ENCODE data around the gene ASTN2.

Gene ASTN2

DNA sequence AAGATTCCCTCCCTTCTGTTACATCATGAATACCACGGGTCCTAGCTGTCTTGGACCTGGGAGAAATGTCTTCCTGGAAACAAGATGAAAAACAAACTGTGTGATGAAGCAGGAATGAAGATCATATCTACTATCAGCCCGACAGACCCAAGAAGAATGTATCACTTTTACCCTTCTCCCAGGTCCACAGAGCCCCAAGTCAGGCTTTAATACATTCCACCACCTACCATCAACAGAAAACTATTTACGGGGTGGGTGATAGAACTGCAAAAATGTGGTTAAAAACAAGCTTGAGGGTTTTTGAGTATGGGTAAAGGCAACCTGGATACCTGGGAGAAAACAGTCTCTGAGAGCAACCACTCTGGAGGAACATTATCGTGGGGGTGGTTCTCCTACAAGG lies 400.8 kb downstream of the ASTN2 start:
- no peak for DNase-seq (ENCODE audit: low read depth)

DNA sequence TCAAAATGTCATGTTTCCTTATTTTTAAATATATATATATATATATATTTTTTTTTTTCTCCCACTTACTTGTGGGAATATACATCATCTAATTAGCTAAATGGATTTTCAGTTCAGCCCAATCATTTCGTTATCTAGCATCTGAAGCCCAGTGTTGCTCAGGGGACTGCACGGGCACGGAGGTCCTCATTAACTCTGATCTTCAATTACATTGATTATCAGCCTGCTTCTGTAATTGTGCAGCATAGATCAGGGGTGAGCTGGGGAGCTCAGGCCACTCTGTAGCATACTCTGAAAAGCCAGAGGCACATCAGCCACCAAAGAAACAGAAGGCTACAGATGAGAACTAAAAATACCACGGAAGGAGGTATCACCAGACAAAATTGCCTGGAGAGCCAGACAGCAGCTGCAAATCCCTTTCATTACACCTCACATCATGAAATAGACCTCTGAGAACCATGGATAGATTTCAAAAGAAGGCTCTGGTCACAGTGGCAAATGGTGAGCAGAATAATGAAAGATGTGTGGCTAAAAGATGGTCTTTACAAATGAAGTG lies 401.3 kb downstream of the ASTN2 start:
- DNase-seq (ENCODE audit: low read depth) = no peak

DNA sequence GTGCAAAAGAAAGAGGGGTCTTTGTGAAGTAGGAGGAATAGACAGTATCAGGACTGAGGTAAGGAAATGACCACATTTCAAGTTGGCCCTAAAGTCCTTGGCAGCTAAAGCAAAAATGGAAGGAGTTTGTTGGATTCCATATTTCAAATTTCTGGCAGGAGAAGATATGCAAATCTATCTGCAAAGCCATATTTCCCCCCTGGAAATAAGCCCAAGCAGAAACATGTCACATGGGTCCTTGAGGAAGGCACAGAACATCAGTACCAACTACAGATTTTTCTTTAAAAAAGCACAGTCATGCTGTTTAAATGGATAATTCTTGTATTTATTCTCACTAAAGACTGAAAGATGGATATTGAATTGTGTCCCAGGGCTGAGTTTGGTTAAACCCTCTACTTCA lies 404.8 kb downstream of the ASTN2 start:
- no peak for DNase-seq (ENCODE audit: low read depth)

DNA sequence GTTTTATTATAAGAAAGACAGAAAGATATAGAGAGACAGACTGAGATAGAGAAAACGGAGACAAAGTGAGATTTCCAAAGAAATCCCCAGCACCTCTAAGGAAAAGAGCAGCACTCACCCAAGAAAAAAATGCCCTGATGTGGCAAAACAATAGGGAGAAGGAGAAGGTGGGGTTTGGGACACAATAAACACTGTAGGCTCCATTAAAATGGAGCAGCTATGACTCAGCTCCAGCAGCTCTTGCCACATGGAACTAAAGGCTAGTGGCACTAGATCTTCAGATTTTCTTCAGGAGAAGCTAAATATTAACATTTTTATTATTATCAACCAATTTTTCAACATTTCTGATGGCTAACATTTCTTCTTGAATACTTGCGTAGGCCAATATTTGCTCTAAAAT lies 406.0 kb downstream of the ASTN2 start:
- DNase-seq (ENCODE audit: low read depth) = no peak

DNA sequence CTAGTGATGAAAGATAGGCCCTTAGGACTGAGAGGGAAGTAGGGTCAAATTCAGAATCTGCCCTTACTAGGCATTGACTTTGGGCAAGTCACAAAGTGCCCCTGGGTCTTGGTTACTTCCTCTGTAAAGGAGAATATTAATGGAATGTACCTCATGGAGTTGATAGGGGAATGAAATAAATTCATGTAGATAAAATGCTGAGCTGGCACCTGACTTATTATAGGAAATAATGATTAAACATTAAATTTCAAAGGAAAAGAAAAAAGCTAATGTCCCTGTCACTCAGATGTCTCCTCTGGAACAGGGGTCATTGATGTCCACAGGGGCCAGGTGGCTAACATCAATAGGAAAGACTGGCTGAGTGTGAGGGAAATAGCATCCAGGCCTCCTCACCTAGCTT lies 406.4 kb downstream of the ASTN2 start:
- no peak for DNase-seq (ENCODE audit: low read depth)

DNA sequence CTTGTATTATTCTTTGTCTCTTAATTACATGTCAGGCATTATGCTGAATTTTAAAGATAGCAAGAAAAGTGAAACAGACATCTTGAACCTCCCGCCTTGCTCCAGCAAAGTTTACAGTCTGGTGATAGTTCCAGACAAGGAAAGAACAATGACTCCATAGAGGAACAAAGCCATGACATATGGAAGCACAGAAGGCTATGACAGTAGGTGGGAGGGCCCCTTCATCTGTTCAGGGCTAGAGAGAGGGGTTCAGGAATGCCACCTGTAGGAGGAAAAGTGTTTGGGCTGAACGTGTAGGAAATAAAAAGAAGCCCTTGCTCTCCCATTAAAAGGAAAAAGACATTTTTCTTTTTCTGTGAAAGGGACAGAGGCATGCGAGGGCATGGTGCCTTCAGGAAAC lies 412.2 kb downstream of the ASTN2 start:
- no peak for DNase-seq (ENCODE audit: low read depth)

DNA sequence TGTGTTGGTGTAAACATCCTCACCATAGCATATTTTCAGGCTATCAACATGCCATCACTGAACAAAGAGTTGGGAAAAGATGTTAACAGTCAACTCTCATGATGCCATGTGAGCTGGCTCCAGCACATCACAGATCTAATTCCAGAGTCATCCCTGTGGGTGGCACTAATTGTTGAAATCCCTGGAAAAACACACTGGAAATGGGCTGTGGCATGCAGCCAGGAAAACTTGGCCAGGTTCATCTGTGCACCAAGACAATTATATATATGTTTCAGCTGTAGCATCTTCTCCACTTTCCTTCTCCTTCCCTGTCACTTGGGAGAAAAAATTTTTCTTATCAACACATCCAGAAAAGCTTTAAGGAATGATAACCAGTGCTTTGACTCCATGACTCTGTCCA lies 414.0 kb downstream of the ASTN2 start:
- no peak for DNase-seq (ENCODE audit: low read depth)

DNA sequence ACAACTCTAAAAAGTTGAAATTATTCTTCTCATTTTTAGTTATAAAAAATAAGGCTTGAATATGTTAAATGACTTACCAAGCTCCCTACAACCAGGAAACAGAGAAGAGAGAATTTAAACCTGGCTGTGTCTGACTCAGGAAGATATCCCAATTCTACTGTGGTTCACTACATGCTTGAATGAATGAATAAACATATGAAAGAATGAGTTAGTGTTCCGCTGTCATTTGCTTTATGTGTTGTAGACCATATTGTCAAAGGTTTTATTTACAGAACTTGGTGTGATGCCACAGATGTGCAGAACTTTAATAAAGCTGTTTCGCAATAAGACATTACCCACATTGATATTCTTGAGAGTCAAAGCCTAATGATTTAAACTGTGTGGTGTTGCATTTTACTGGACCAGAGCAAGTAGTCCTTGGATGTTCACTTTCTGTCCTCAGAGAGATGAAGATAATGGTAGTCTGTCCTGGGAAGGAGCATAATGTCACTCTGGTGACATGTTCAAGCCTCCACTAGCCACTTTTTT lies 414.6 kb downstream of the ASTN2 start:
- no peak for DNase-seq (ENCODE audit: low read depth)

DNA sequence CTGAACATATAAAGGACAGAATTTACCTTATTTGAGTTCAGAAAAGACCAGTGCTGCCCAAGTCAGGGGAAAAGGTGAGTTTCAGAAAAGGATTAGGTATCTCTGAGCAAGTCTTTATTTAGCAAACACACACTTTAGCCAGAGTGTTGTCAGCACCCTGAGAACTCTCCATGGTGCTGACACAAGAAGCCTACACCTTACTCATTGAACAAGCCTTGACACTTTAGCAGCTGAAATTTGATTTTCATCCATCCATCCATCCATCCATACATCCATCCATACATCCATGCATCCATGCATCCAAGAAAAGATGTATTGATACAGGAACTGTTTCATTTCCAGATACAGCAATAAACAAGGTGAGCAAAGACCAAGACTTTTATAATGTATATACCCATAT lies 416.6 kb downstream of the ASTN2 start:
- no peak for DNase-seq (ENCODE audit: low read depth)

DNA sequence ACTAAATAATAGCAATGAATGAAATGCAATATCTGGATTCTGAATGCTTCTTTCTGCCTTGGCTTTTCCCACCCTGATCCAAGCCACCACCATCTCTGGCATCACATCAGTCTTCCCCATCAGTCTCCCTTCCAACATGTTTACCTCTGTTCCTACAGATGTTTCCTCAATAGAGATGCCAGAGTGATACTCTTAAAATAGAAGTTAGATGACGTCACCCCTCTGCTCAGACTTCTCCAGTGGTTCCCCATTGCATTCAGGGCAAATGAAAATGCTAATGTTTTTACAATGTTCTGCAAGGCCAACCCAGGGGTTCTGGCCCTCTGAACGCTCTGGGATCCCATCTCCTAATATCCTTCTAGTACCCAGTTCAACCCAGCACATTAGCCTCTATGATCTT lies 422.0 kb downstream of the ASTN2 start:
- no peak for DNase-seq (ENCODE audit: low read depth)

DNA sequence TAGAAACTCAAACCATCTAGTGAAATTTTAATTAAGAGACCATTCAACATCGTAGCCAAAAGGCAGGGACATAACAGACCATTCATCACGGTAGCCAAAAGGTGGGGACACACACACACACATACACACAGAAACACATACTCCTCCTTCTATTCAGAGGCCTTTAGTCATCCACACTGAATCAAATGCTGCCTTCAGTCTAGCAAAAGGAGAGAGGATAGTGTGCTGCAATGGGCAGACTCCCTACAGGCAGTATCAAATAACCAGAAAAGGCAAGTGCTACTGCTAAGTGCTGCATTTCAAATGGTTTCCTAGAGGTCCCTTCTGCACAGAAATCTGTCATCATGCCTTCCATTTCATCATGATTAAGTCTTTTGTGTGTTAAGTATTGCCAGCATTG lies 423.8 kb downstream of the ASTN2 start:
- no peak for DNase-seq (ENCODE audit: low read depth)

DNA sequence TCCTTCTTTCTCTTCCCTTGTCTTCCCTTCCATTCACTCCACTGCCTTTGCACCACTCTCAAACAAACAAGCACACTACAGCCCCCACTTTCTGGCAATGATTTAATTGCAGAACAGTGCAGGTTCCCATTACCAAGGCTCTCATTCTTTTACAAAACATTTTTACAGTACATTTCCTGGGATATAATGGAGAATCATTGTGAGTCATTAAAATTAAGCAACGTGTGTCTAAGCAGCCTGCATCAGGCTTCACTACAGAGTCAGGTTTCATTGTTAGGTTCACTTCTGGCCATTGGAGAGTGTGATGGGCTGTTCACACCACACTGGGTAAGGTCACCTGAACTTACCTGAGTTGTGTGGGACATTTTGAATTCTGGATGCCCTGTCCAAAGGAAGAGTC lies 424.3 kb downstream of the ASTN2 start:
- DNase-seq (ENCODE audit: low read depth) = no peak

DNA sequence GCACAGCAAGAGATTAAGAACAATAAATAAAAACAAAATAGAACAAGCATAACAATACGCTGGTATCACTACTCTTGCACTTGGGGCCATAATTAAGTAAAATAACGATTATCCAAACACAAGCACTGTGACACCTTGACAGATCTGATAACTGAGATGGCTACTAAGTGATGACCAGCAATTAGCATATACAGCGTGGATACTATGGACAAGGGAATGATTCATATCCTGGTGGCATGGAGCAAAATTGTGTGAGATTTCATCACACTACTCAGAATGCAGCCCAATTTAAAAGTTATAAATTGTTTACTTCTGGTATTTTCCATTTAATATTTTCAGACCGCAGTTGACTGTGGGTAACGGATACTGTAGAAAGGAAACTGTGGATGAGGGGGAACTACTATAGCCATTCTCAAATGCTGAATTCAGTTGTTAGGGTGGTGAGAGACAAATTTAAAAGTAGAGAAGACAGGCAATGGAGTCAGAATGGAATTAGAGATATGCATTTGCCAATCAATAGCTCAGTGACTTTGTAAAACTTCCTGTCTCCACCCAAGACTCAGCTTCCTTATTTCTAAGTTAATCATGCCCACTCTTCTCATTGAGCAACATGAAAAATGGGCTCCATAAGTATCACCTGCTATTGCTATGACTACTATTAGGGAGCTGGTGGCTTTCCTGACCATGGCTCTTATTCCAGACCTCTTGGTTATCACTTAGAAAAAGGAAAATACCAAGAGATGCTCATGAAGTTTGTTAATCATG lies 427.0 kb downstream of the ASTN2 start:
- DNase-seq (ENCODE audit: low read depth) = no peak

DNA sequence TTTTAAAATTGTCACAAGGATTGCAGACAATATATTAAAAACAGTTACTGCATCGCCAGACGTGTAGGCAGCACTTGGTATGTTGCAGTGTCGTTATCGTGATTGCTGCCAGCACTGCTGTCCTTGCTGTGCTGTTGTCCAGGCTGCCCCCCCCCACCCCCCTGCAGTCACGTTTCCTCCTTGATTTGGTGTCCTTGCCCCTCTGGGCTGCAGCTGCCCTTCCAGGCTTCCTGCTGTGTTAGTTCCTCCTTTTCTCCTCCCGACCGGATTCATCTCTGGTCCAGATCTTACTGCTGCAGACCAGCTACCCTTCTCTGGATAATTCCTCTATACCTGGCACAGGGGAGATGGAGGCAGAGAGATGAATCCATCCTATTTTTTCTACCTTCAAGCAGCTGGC lies 428.8 kb downstream of the ASTN2 start:
- no peak for DNase-seq (ENCODE audit: low read depth)

DNA sequence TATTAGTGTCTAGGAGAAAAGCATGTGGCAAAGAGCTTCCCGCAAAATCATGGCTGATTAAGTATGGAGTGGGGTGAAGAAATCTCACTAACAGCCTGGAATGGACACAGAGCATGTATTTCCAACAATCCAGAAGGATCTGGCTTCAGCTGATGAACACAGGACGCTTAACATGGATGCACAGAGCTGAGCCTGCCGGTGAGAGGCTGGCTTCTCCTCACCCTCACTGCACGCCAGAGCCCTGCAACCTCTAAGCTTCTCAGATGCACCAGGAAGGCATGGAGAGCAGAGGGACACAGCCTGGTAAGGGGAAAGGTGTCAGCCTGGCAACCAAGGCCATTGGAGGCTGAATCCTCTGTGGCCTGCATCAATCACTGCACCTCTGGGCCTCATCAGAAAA lies 429.3 kb downstream of the ASTN2 start:
- no peak for DNase-seq (ENCODE audit: low read depth)

DNA sequence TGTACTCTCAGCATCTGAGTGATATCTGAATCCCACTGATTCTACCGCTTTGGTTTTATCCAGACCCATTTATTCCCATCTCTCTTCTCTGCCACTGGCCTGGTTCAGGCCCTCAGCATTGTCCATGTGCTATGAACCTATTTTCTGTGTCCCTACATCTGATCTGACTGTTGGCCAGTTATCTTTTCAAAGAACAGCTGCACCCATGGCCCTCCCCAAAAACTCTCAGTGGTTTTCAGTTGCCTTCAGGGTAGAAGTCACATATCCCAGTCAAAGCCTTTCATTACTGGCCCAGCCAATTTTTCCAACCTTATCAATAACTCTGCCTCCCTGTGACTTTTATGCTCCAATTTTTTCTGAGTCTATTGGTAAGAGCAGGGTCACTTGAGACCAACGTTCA lies 430.7 kb downstream of the ASTN2 start:
- DNase-seq (ENCODE audit: low read depth) = no peak

DNA sequence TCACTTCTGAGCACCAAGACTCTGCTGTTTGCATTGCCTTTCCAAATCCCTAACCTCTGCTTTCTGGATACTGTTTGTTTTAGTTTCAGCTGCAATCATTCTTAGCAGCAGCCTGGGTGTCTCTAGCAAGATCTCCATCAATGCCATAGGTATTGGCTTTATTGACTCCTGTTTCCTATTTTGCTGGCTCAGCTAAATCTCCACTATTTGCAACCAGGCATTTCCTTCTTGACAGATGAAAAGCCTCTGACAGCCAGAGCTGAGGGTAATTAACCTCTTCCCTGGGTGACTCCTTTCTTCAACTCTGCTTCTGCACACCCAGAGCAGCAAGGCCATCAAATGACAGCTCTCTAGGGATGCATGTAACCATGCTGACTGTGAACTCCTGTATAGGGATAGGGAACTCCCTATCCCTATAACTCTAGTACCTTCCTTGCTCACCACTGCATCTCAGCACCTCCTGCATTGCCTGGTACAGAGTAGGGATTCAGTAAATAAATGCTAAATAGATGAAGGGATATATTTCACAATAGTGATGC lies 434.2 kb downstream of the ASTN2 start:
- no peak for DNase-seq (ENCODE audit: low read depth)

DNA sequence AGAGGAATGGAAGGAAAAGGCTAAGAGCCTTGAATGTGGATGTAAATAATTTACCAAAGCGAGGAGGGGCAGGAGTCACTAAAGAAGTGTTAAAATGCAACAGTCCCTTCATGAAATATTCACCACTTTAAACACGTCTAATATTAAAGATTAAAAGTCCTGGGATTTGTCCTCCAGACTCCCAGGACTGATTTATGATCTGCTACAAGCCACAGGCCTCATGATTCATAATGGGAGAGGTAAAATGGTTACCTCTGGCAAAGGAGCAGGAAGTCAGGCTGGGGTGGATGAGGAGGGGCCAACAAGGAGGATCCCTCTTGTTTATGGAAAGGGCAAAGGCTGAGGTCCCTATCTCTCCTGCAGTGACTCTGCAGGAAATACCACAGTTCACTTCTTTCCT lies 435.4 kb downstream of the ASTN2 start:
- DNase-seq (ENCODE audit: low read depth) = no peak

DNA sequence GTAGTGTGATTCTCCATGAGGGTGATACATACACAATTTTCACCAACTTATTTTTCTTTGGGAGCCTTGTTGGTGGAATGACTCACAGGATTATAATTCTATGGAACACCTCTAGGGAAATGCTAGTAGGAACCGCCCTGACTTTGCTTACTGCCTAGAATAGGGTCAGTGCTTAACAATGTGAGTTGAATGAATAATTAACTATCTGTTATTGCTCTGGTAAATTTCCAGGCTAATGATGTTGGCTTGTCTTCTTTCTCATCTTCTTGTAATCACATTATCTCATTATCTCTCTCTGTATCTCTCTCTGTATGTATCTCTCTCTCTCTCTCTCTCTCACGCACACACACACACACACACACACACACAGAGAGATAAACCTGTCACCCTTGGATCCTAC lies 436.7 kb downstream of the ASTN2 start:
- no peak for DNase-seq (ENCODE audit: low read depth)

DNA sequence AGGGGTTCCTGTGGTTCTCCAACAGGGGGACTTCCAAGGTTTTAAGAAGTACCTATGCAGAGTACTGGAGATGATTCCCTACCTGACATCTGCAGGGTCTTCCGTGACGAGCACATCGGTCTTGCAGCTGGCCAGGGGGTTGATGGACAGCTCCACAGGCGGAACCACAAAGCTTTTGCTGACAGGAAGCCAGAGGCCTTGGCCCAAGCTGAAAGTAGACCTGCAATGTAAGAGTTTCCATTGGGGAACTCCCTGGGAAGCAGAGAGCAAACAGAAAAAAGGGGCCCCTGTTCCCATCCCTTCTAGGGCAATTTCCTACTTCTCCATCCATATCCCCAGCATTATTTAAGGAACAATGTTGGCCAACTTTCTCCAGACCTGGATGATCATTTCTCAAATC lies 439.7 kb downstream of the ASTN2 start:
- no peak for DNase-seq (ENCODE audit: low read depth)

DNA sequence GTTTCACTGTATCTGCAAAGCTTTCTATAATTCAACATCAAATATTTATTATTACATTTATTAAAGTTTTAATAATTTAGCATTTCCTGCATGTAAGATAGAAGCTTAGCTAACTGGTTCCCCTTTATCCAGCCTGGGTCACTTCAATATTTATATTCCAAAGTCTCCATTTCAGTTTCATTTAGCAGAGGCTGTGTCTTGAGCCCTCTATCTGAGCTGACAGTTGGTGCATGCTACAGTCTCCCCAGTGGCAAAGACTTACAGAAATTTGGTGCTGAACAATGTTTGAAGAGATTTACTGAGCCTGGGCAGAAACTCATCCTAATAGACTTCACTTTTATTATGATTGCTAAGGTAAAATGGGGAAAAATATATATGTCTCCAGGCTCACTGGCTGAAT lies 448.7 kb downstream of the ASTN2 start:
- DNase-seq (ENCODE audit: low read depth) = no peak

DNA sequence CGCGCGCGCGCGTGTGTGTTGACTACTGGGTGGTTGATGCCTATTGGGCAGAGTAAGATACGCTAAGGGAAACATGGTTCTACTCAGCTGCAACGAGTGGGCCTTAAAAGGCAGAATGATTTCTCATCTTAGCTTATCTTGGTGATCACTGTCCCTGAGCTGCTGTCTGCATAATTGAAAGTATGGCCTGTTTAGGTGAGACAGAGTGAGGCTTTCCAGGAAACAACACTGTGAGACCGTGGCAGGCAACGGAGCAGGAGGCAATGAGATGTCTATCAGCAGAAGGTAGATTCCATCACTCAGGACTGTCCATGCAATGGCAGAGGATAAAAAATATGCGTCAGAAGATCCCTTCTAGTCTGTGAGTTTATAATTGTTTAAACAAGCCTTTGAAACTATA lies 450.6 kb downstream of the ASTN2 start:
- DNase-seq (ENCODE audit: low read depth) = no peak

DNA sequence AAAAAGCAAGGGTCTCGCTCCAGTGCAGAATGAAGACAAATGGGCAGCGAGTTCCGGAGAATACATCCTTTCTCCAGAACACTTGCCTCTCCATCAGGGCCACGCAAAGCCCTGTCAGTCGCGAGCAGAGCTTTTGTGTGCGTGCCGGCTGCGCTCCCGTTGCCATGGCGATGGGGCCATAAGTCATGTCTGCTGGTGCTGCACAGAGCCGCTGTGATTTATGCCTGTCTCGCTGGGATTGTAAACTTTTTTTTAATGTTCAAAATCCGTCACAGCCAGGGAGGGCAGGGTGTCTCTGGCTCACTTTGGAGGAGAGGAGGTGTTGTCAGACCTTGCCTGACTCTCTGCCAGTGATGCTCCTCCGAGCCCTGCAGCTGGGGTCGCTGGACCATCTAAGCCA lies 455.0 kb downstream of the ASTN2 start:
- no peak for DNase-seq (ENCODE audit: low read depth)

DNA sequence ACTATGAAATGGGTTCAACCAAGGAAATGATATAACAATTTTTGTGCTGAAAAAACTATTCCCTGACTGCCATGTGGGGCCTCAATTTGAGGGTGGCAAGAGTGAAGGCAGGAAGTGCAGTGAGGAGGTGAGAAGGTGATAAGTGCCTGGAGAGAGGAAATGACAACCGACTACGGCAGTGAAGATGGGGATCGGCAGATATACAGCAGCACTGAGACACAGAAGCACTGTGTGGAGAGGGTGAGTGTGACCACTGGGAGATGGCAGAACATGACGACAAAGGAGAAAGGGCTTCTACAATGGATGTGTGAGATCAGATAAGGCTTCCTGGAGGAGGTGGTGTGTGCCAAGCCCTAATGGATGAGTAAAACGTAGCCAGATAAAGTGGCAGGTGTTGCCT lies 456.0 kb downstream of the ASTN2 start:
- no peak for DNase-seq (ENCODE audit: low read depth)

All from HS-27A (cell line).